Measurements from ENCODE around the gene OSBP. TPM values are rescaled to one million over a fixed set of nuclear protein-coding genes. Genes with fewer than 3 reads are reported as not detected.

OSBP gene
- total RNA-seq, 1 experiment from 2014 or later, result 58.6 TPM

- CTCF ChIA-PET, result no interaction called here
- BruUV-seq (replicated peaks), result no TSS peak
- no peaks in the 10 kb centered on the region for H3K9me3 Mint-ChIP-seq (ENCODE audit: low read depth, unreplicated experiment)
- TF ChIP-seq, protein P1, sequence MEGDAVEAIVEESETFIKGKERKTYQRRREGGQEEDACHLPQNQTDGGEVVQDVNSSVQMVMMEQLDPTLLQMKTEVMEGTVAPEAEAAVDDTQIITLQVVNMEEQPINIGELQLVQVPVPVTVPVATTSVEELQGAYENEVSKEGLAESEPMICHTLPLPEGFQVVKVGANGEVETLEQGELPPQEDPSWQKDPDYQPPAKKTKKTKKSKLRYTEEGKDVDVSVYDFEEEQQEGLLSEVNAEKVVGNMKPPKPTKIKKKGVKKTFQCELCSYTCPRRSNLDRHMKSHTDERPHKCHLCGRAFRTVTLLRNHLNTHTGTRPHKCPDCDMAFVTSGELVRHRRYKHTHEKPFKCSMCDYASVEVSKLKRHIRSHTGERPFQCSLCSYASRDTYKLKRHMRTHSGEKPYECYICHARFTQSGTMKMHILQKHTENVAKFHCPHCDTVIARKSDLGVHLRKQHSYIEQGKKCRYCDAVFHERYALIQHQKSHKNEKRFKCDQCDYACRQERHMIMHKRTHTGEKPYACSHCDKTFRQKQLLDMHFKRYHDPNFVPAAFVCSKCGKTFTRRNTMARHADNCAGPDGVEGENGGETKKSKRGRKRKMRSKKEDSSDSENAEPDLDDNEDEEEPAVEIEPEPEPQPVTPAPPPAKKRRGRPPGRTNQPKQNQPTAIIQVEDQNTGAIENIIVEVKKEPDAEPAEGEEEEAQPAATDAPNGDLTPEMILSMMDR (IDR thresholded peaks at IDR 0.05; ENCODE audit: unreplicated experiment), result no peak
- intact Hi-C loops (cut with micrococcal nuclease; ENCODE audit: unreplicated experiment), result no loop called here
- no peaks in the 10 kb centered on the region for H3K4me1 Mint-ChIP-seq (ENCODE audit: low read depth, unreplicated experiment)
- no peaks in the 10 kb centered on the region for H3K27me3 Mint-ChIP-seq (ENCODE audit: unreplicated experiment)
- DNase-seq, result no peak
- no peak overlapping the region for H3K4me3 Mint-ChIP-seq (ENCODE audit: low read depth, unreplicated experiment)
- peaks cover 58% of the 10 kb centered on the region for H3K36me3 Mint-ChIP-seq (ENCODE audit: insufficient read depth, unreplicated experiment)
- H3K27ac Mint-ChIP-seq (ENCODE audit: unreplicated experiment), result no peak overlapping the region
Measured at GRCh38 chr11:59602432-59602831, 13.1 kb downstream of the OSBP start.

DNA sequence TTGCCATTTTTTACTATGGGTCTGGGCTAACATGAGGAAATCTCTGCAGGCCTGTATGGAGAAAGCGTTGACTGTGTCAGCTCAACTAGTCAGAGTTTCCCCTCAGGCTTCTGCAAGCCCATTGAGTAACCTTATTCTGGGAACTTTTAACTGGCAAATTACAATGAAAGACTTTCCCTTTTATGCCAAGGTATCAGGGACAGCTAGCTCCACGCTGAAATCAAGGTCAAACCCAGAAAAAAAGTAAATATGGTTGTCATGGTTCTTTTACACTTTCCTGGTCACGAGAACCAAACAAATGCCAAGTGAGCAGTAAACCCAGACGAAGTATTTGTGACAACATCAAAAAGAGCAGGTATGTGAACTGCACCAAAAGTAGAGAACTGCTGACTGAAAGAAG, 13.8 kb downstream of the OSBP start:
- Mint-ChIP-seq H3K4me1 (ENCODE audit: low read depth, unreplicated experiment) (no peaks in the 10 kb centered on the region), H3K4me3 (ENCODE audit: low read depth, unreplicated experiment) (no peak overlapping the region), H3K27me3 (ENCODE audit: unreplicated experiment) (no peaks in the 10 kb centered on the region), H3K27ac (ENCODE audit: unreplicated experiment) (no peak overlapping the region), H3K36me3 (ENCODE audit: insufficient read depth, unreplicated experiment) (peaks cover 59% of the 10 kb centered on the region), H3K9me3 (ENCODE audit: low read depth, unreplicated experiment) (no peaks in the 10 kb centered on the region)
- no TSS peak for BruUV-seq (replicated peaks)
- DNase-seq, result no peak
- TF ChIP-seq, protein P1 (IDR thresholded peaks at IDR 0.05; ENCODE audit: unreplicated experiment), result no peak
- CTCF ChIA-PET, result no interaction called here
- intact Hi-C loops (cut with micrococcal nuclease; ENCODE audit: unreplicated experiment), result no loop called here

DNA sequence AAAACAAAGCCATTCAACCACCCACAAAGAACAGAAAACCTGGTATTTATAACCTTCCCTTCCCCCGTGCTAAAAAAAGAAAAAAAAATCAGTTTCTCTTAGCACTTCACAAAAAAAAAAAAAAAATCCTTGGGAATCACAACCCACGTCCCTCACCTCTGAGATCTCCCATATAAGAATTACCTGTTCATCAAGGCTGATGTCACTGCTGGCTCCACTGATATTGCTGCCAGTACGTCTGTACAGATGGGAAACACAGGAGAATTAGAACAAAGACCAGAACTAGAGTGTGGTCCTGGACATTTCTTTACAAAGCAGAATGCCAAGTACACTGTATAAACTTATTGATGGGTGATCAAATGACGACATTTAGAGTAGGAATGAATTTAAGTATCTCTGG, 14.9 kb downstream of the OSBP start:
- Mint-ChIP-seq H3K27me3 (ENCODE audit: unreplicated experiment) (no peaks in the 10 kb centered on the region), H3K27ac (ENCODE audit: unreplicated experiment) (no peak overlapping the region), H3K4me1 (ENCODE audit: low read depth, unreplicated experiment) (no peaks in the 10 kb centered on the region), H3K9me3 (ENCODE audit: low read depth, unreplicated experiment) (no peaks in the 10 kb centered on the region), H3K36me3 (ENCODE audit: insufficient read depth, unreplicated experiment) (peaks cover 60% of the 10 kb centered on the region), H3K4me3 (ENCODE audit: low read depth, unreplicated experiment) (no peak overlapping the region)
- intact Hi-C loops (cut with micrococcal nuclease; ENCODE audit: unreplicated experiment), result no loop called here
- TF ChIP-seq, protein P1 (IDR thresholded peaks at IDR 0.05; ENCODE audit: unreplicated experiment), result no peak
- CTCF ChIA-PET, result no interaction called here
- no peak for DNase-seq
- BruUV-seq (replicated peaks), result no TSS peak

DNA sequence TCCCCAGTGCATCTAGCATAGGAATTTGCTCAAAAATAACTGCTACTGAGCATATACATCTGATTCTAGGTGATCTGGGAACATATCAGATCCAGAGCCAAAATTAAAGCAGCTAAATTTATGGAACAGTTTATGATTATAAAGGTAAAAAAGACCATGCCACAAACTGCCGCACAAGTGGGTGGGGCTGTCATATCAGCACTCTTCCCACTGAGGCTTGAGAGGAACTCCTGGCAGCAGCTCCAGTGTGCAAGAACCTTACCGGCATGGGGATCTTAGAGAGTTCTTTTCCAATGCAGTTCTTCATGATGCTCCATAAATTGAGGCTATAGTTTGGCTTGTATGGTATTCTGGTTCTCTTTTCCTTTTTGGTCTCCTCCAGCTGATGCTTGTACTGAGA, 15.3 kb downstream of the OSBP start:
- Mint-ChIP-seq H3K4me3 (ENCODE audit: low read depth, unreplicated experiment) (no peak overlapping the region), H3K27me3 (ENCODE audit: unreplicated experiment) (no peaks in the 10 kb centered on the region), H3K36me3 (ENCODE audit: insufficient read depth, unreplicated experiment) (peaks cover 59% of the 10 kb centered on the region), H3K27ac (ENCODE audit: unreplicated experiment) (no peak overlapping the region), H3K9me3 (ENCODE audit: low read depth, unreplicated experiment) (no peaks in the 10 kb centered on the region), H3K4me1 (ENCODE audit: low read depth, unreplicated experiment) (no peaks in the 10 kb centered on the region)
- no TSS peak for BruUV-seq (replicated peaks)
- CTCF ChIA-PET, result no interaction called here
- intact Hi-C loops (cut with micrococcal nuclease; ENCODE audit: unreplicated experiment), result no loop called here
- no peak for DNase-seq
- TF ChIP-seq, protein P1 (IDR thresholded peaks at IDR 0.05; ENCODE audit: unreplicated experiment), result no peak

- DNase-seq, result no peak
- TF ChIP-seq, protein P1 (IDR thresholded peaks at IDR 0.05; ENCODE audit: unreplicated experiment), result no peak
- Mint-ChIP-seq H3K27ac (ENCODE audit: unreplicated experiment) (no peak overlapping the region), H3K27me3 (ENCODE audit: unreplicated experiment) (no peaks in the 10 kb centered on the region), H3K4me1 (ENCODE audit: low read depth, unreplicated experiment) (no peaks in the 10 kb centered on the region), H3K9me3 (ENCODE audit: low read depth, unreplicated experiment) (no peaks in the 10 kb centered on the region), H3K36me3 (ENCODE audit: insufficient read depth, unreplicated experiment) (peaks cover 70% of the 10 kb centered on the region), H3K4me3 (ENCODE audit: low read depth, unreplicated experiment) (no peak overlapping the region)
- CTCF ChIA-PET, result no interaction called here
- intact Hi-C loops (cut with micrococcal nuclease; ENCODE audit: unreplicated experiment), result no loop called here
- BruUV-seq (replicated peaks), result no TSS peak
Measured at GRCh38 chr11:59598961-59599360, 16.6 kb downstream of the OSBP start.
